UCSD-AML1 (cell line): ENCODE data around the gene ATP9A.
"Not testable (repeated sequence)": the region's sequence is repeated elsewhere in the genome, so short reads cannot be mapped to it uniquely, and the experiment has no call there.

ENCODE experiments used
- DNase-seq: peaks from one replicate; lab custom pipeline; 2025; ENCODE audit not compliant: unreplicated experiment; lab: John Stamatoyannopoulos, UW

ATP9A gene

DNA sequence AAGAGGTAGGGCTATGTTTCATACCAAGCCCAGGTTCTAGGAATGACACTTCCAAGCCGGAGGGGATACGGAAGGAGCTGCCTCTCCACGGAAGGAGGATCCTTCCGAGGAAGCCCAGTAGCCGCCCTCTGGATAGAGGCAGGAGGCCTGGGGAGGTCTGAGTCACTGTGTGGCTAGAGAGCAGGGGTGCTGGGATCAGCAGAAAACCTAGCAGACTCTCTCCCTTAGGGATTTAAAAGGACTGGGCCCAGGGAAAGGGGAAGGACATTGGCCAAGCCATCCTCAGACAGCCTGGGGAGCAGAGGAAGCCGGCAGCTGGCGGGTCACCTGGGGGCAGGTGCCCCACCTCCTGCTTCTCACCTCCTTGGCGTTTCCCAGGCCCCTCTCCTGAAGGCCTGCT is 189.1 kb downstream of the ATP9A start:
- DNase-seq = no peak

DNA sequence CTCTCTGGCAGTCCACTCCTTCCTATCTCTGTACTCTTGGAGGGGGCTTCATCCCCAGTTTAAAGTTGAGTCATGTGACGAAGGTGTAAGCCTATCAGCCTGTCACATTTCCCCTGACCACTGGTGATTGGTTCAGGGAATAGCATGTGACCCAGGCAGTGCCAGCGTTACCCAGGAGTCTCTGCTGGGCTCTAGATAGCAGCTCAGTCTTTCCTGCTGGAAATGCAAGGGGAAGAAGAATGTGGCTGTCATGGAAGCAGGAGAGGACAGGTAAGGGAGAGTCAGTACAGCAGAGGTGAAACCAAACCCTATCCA is 190.1 kb downstream of the ATP9A start:
- no peak for DNase-seq

DNA sequence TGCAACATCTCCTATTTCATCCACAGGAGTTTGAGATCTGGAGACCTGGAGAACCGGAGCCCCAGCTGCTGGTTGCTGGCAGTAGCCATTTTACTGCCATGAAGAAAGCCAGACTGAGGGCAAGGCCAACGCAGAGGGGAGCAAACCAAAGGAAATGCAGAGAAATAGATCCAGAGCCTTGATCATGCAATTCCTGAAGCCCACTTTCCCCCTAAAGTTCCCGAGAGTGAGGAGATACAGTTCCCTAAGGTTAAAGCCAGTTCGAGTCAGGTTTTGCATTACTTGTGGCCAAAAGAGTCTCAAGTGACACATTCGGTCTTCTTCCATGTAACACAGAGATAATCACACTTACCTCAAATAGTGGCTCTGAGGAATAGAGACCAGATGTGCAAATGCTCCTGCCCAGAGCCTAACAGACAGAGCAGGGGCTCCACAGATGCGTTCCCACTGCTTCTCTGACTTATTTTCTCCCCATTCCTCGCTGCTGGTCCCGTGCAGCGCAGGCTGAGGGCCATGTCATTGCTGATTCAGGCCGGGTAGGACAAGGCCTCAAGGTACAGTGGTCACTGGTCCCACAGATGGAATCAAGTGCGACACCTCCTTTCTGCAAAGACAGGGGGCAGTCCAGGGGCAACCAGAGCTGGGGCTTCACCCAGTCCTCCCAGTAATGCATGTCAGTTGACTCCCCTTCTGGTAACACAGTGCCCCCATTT is 190.6 kb downstream of the ATP9A start:
- no peak for DNase-seq

DNA sequence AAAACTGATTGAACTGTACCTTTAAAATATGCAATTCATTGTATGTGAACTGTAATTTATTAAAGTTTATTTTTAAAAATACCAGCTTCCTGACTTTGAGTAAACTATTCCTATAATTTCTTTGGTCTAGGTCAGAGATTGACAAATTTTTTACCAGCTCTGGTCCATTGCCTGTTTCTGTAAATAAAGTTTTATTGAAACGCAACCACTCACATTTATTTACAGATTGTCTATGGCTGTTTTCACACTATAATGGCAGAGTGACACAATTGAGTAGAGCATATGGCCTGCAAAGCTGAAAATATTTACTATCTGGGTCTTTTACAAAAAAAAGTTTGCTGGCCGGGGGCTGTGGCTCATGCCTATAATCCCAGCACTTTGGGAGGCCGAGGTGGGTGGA is 192.7 kb downstream of the ATP9A start:
- DNase-seq = no peak

DNA sequence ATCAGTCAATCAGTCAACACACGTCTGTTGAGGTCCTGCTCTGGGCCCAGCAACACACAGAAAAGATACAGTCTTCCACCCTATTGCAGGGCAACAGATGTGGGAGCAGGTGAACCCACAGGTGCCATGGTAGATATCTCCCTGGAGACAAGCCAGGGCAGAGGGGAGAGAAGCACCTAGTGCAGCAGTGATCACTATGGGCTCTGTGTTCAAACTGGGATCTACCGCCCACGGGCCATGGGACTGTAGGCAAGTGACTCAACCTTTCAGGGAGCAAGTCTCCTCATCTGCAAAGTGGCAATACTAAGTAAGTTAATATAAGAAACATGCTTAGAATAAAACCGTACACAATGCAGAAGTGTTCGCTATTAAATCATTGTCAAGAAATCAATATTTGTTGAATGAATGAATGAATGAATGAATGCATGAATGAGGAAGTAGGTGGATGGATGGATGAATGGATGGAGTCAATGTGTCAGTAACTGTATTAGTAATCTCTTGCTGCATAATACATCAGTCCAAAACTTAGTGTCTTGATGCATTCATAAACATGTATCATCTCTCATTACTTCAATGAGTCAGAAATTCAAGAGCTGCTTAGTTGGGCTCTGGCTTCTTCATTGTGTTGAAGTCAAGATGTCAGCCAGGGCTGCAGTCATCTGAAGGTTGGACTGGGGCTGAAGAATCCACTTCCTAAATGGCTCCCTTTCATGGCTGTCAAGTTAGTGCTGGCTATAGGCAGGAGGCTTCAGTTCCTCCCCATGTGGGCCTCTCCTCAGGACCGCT is 193.7 kb downstream of the ATP9A start:
- no peak for DNase-seq

DNA sequence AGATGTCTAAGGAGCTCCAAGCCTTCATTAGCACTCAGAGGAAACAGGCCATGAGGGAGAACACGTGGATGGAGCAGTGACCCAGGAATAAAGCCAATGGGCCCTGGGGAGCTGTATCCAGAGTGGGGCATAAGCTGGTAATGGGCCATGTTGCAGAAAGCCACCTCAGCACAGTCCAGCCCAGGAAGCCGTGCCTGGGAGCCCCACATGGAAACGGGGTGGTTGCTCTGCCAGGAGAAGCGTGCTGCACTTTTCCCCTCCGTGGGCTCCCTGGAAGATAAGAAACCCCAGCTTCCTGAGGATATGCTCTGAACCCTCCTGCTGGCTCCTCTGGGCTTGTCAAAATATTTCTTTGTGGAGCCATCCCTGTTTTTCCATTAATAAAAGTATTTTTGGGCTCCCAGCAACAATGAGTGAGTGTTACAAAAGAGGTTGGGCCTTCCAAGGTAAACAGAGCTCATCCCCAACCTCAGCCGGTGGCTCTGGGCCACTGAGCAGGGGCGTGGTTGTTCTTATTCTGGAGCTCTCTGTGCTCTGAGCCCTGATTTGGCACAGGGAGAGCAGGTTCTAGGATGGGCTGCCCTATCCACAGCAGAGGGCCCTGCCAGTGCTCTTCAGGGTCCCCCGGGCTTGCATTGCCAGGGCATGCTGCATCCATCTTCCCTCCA is 194.5 kb downstream of the ATP9A start:
- peak; percentile 39 for DNase-seq

DNA sequence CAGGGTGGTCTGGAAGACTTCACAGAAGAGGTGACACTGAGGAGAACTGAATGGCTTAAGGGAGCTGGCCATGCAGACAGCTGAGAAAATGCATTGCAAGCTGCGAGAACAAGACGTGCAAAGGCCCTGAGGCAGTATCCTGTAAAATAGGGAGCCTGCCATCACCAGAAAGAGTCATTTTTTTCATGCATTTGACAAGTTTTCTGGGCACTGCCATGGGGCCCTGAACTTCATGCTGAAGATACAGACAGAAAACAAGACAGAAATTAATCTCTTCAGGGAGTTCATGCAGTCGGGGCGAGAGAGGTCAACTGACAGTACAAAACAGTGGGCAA is 196.8 kb downstream of the ATP9A start:
- no peak for DNase-seq

DNA sequence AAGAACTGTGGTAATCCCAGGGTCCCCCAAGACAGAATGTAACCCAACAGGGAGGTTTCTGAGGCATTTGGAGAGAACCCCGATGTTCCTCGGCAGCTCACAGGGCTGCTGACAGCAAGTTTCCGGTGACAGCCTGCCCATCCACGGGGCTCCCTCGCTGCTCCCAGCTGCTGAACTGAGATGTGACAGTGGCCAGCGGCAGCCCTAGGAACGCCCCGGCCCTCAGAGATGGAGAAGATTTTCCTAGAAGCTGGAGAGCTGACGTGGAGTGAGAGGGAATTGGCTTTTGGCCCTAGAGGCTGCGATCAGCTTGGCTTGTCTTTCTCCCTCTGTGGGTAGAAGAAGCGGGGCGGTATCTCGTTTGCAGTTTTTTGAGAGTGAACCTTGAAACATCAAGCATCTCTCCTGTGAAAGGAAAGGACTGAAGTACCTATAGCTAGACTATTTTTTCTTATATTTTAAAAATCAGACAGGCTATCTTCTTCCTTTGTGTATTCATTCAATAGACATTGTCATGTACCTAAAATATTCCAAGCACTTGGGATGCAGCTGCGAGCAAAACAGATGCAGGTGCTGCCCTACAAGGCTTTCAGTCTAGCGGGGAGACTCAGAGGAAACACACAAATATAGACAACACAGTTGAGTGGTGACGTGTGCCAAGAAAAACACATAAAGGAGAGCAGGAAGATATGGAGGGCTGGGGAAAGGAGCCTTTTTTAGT is 197.3 kb downstream of the ATP9A start:
- no peak for DNase-seq

DNA sequence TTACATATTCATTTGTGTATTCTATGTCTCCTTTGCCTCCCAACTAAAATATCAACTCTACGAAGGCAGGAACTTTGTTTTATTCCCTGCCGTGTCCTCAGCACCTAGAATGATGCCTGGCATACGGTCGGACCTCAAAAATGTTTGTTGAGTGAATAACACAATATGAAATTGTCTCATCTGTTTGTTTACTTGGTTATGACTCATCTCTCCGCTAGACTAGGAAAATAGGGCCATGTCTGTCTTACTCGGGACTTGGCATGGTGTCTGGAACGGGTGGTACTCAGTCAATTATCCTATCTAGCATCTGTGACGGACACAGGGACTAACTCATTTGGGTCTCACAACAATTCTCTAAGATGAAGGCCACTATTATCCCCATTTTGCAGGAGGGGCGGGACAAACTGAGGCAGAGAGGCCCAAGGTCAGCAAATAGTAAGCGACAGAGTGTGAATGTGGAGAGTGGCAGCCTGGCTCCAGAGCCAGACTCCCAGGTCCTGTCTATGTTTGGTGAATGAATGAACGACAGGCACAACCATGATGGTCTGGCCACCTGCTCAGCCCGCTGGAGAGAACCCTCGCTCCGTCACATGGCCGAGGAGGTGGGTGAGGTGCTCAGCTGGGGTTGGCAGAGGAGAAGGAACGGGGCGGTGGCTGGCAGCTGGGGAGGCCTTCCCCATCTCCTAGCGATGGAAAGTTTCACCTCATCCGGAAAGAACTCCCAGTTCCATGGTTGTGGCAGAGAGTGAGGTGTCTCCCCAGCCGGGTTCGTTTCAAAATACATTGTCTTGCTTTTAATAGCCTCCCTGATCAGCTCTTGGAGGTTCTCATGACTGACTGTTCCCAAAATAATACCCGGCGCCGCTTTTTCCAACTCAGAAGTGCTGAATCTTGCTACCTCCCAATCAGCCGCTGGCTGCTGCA is 198.1 kb downstream of the ATP9A start:
- DNase-seq = no peak

DNA sequence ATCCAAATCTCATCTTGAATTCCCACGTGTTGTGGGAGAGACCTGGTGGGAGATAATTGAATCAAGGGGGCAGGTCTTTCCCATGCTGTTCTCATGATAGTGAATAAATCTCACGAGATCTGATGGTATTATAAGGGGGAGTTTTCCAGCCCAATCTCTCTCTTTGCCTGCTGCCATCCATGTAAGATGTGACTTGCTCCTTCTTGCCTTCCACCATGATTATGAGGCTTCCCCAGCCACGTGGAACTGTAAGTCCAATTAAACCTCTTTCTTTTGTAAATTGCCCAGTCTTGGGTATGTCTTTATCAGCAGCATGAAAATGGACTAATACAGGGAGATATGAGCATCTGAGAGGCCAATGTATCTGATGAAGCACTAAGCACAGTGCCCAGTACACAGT is 199.7 kb downstream of the ATP9A start:
- not testable (repeated sequence) for DNase-seq

DNA sequence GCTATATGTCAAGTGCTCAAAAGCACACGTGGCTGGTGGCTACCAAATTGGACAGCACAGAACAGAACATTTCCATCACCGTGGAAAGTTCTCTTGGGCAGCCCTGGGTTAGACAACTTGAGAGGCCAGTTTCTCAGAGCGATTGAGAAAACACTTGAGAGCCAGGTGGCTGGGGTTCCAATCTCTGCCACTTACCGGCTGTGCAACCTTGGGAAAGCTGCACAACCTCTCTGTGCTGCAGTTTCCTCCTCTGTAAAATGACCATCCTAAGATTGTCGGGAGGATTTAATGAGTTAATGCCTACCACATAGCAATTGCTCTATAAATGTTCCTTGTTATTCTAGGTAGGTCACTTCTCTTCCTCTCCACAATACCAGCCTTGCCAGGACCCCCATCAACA is 200.6 kb downstream of the ATP9A start:
- no peak for DNase-seq

DNA sequence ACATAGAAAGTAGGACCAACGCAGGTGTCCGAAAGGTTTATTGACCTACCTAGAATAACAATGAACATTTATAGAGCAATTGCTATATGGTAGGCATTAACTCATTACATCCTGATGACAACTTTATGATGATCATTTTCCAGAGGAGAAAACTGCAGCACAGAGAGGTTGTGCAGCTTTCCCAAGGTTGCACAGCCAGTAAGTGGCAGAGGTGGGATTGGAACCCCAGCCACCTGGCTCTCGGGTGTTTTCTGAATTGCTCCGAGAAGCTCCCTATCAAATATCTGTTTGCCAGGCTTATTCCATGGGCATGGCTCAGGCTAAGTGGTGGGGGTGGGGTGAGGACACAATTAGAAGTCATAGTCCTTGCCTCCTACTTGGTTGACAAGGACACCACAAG is 201.6 kb downstream of the ATP9A start:
- no peak for DNase-seq

DNA sequence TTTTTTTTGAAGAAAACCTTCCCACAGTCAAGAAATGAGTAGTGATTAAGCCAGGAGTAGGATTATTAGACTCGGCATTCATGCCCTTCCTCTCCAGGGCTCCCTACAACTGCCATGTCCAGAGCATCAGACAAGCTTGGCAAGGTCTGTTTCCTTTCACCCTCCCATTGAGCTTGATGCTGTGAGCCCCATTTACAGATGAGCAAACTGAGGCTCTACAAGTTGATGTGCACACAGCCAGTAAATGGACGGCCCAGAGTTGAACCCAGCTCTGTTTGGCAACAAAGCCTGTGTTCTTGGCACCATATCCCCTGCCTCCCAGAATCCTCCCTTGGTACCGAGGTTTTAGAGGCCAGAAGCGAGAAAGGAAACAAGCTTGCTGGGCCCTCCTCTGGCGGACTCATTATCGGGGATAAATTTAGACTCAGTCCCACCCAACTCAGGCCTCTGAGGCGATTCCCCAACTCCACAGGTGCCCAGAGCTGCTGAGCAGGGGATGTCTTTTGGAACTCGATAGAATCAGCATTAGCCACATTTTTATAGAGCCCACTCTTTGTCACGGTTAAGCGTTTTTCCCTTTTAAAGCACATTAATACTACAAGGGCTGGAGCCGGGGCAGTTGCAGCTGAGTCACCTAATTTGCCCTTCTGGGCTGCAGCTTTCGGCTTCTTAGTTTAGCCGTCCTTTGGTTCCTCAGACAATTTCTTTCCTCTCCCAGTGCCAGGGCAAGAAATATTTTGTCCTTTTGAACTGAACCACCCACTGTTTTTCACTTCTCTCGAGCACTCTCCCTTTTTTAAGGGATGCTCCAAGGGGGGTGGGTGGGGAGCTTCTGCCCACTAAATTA is 202.7 kb downstream of the ATP9A start:
- DNase-seq = no peak

DNA sequence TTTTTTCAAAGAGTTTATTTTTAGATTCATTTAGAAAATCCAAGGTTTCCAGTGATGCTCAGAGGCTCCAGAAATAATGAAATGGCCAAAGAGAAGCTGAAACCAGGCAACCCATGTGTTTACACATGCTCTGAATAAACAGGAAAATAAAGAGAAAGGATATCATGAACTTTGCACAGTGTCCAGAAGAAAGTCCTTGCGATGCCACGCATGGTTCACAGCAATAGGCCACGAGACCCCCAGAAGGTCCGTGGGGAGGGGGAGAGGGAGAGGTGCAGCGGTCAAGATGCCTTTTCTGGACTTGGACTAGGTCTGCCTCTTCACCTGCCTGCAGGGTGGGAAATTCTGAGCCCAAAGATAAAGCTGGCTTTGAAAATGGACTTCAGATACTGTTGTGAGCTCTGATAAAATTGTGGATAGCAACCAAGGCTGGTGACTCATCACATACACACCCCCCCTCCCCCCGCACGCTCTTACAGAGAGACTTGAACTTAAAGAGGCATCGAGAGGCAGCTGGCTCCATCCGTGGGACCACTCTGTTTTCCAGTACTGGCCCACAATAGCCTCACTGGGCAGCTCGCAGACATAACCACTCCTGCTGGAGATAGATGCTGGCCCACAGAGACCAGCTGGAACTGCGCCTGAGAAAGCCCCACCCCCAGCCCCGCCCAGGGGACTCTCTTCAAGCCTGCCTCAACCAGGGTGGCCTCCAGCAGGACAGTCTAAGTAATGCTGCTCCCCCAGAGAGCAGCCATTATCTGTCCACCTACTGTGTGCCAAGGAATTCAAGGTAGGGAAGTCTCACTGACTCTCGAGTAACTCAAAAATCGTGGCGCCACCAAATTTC is 204.5 kb downstream of the ATP9A start:
- peak; percentile 41 for DNase-seq

DNA sequence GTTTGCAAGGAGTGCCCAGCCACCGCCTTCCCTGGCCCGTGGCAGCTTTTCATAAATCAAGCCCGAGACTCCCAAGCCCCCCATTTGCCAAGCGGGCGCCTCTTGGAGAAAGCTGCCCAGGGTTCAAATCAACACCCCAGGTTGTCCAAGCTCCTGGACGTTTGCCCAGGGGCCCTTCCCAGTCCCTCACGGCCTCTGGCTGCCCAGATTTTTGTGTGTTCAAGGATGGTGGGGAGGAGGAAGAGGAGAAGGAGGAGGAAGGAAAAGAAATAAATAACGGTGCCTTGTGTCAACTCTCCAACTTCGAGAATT is 205.1 kb downstream of the ATP9A start:
- DNase-seq = no peak

DNA sequence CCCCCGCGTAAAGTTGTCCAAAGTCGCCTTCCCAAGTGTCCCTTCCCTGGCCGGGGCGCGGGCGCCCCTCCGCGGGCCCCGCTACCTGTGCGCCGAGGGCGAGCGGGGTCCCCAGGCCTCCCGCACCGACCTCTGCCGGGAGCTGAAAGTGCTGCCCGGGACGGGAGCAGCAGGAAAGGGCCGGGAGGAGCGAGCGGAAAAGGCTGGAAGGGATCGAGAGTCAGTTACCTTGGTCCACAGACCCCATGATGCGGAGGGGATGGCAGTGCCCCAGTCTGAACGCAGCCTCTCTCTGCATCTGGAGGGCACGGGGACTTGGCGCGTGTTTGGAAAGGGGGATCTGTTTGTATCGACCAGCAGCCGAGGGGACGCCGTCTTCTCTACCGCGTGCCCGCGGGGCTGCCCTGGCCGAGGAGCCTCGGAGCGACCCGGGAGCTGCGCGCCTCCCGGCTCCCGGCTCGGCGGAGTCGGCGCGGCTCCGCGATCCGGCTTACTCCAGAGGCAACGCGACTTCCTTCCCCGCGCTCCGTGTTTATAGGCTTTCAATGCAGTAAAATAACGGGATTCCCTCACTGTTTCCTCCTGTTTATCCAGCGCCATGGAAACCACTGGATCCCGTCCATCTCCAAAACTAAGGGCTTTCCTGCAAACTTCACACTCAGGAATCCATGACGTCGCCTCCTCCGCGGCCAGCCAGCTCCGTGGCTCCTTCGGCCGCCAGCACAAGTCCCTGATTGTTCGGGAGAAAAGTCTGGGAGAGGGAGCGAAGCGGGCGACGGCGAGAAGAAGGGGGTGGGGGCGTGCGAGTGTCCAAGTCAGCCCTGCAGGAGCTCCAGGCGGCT is 205.6 kb downstream of the ATP9A start:
- DNase-seq = peak; percentile 43

DNA sequence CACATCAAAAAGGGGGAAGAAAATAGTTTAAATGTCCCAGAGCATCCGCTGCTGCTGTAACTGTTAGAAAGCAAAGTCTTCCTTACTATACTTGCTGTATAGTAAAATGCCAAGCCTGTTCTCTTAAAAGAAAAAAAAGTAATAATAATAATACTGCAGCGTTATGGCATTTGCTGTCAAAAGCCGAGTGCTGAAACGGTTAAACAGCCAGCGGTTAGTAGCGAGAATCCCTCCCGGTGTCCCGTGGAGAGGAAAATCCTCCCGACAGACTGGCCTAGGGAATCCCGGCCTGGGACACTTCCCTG is 206.2 kb downstream of the ATP9A start:
- DNase-seq = no peak

DNA sequence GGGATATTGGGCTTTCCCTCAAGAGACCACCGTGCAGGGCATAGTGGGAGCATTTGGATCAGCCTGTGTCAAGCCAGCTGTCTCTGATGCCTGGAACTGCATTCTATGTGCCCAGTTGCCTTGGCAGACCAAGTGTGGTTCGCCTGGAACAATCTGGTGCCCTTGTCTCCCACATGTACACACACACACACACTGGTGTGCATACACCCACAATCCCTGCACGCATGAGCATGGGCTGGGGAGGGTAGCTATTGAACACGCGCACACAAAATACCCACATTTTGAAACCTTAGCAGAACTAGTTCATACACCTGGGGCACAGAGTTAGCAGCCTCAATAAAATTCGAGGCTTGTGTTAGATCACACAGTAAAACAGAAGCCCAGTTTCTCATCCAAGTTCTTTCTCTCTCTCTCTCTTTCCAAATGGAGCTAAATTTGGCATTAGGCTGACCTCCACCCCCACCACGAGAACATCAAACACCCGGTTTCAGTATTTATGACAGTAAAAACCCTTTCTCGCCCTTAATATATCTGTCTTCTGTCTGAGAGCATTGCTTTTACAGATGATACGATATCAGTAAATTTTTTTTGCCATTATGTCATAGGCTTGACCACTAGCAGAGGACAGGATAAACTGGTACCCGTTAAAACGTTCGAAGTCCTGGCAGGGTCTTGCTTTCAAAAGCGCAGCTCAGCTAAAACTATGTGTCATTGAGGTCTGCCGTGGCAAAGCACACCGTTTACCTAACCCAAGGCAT is 207.5 kb downstream of the ATP9A start:
- DNase-seq = no peak
